CD14-positive monocyte (primary cell): ENCODE results near the gene LCOR. TPM values are rescaled to one million over a fixed set of nuclear protein-coding genes. Genes with fewer than 3 reads are reported as not detected.

Experiments
- DNase-seq, 3 donors: peaks; one replicate each; pipeline ENCODE4 v3.0.0-alpha.2; 2011 to 2022
- H2AFZ ChIP-seq: 2 replicates; pipeline ENCODE4 v1.6.0; 2012; ENCODE audit warnings: mild to moderate bottlenecking, low read depth, low read length, inconsistent platforms; ENCODE audit not compliant: insufficient read depth, poor library complexity, severe bottlenecking
- H3K27ac ChIP-seq, 2 donors: 1 replicate in 1 of 2; 2 replicates in 1 of 2; pipeline ENCODE4 v1.5.1; 2012 to 2013; ENCODE audit warnings: low read length in 2 of 2, control low read depth in 1 of 2, inconsistent platforms in 1 of 2, low read depth in 1 of 2, mild to moderate bottlenecking in 1 of 2
- H3K27me3 ChIP-seq, 2 donors: one replicate each; pipeline versions ENCODE4 v1.6.0 to v1.6.1; 2011 to 2013; ENCODE audit warnings: low read length in 2 of 2; ENCODE audit not compliant: control insufficient read depth in 2 of 2, insufficient read depth in 2 of 2
- H3K36me3 ChIP-seq, 2 donors: replicated peaks in 1 of 2; 1 replicate in 1 of 2; 2 replicates in 1 of 2; pipeline versions ENCODE4 v1.5.1 to v1.6.1; 2012 to 2013; ENCODE audit warnings: low read length in 2 of 2, control low read depth in 1 of 2, inconsistent platforms in 1 of 2, mild to moderate bottlenecking in 1 of 2; ENCODE audit not compliant: insufficient read depth in 2 of 2, control insufficient read depth in 1 of 2
- H3K4me1 ChIP-seq, 2 donors: 1 replicate in 1 of 2; 2 replicates in 1 of 2; pipeline versions ENCODE4 v1.5.1 to v1.6.1; 2012 to 2013; ENCODE audit warnings: low read length in 2 of 2, control low read depth in 1 of 2, inconsistent platforms in 1 of 2, mild to moderate bottlenecking in 1 of 2, moderate library complexity in 1 of 2; ENCODE audit not compliant: insufficient read depth in 2 of 2, control insufficient read depth in 1 of 2
- H3K4me2 ChIP-seq: replicated peaks from 2 replicates; pipeline ENCODE3; 2012; ENCODE audit warnings: low read length, moderate library complexity, mild to moderate bottlenecking; ENCODE audit not compliant: poor library complexity, severe bottlenecking; ENCODE audit errors: extremely low read depth
- H3K4me3 ChIP-seq, 3 experiments: fragments of 200-600 bp in 1 of 3; sonication (generic) in 1 of 3; replicated peaks in 1 of 3; 1 replicate in 2 of 3; 2 replicates in 1 of 3; pipeline ENCODE4 v1.5.1; 2011 to 2013; ENCODE audit warnings: low read length in 3 of 3, mild to moderate bottlenecking in 3 of 3, control low read depth in 2 of 3, low read depth in 2 of 3, inconsistent platforms in 1 of 3, moderate library complexity in 1 of 3
- H3K79me2 ChIP-seq: 2 replicates; pipeline ENCODE4 v1.6.0; 2012; ENCODE audit warnings: mild to moderate bottlenecking, control low read depth, inconsistent platforms, low read length, moderate library complexity; ENCODE audit not compliant: insufficient read depth
- H3K9ac ChIP-seq: 2 replicates; pipeline ENCODE4 v1.6.0; 2017; ENCODE audit warnings: low read length, mild to moderate bottlenecking; ENCODE audit not compliant: insufficient read depth, poor library complexity, severe bottlenecking
- H3K9me3 ChIP-seq, 2 donors: replicated peaks in 1 of 2; 1 replicate in 1 of 2; 2 replicates in 1 of 2; pipeline versions ENCODE4 v1.5.1 to v1.6.1; 2012 to 2013; ENCODE audit warnings: low read length in 2 of 2, control low read depth in 1 of 2; ENCODE audit not compliant: control insufficient read depth in 1 of 2, insufficient read depth in 1 of 2
- H4K20me1 ChIP-seq: 2 replicates; pipeline ENCODE4 v1.6.0; 2012; ENCODE audit warnings: mild to moderate bottlenecking, low read length, control low read depth, moderate library complexity; ENCODE audit not compliant: insufficient read depth
- H3K27ac Mint-ChIP-seq, 7 donors: one replicate each; pipeline ENCODE4 v1.8.0; 2020; ENCODE audit warnings: mild to moderate bottlenecking in 7 of 7, mixed read lengths in 7 of 7, moderate library complexity in 6 of 7, inconsistent platforms in 2 of 7
- H3K27me3 Mint-ChIP-seq, 3 donors: one replicate each; pipeline ENCODE4 v1.8.0; 2021 to 2022; ENCODE audit warnings: low read depth in 3 of 3, mild to moderate bottlenecking in 3 of 3, mixed read lengths in 3 of 3, moderate library complexity in 3 of 3, inconsistent platforms in 1 of 3
- H3K36me3 Mint-ChIP-seq, 2 donors: one replicate each; pipeline ENCODE4 v1.8.0; 2020; ENCODE audit warnings: mixed read lengths in 2 of 2, inconsistent platforms in 1 of 2, mild to moderate bottlenecking in 1 of 2
- H3K4me1 Mint-ChIP-seq: one replicate; pipeline ENCODE4 v1.8.0; 2020; ENCODE audit warnings: mild to moderate bottlenecking, mixed read lengths
- H3K4me3 Mint-ChIP-seq, 2 donors: one replicate each; pipeline ENCODE4 v1.8.0; 2020; ENCODE audit warnings: mild to moderate bottlenecking in 2 of 2, mixed read lengths in 2 of 2, moderate library complexity in 1 of 2
- H3K9me3 Mint-ChIP-seq, 7 donors: one replicate each; pipeline ENCODE4 v1.8.0; 2020 to 2022; ENCODE audit warnings: mixed read lengths in 7 of 7, mild to moderate bottlenecking in 6 of 7, moderate library complexity in 6 of 7, inconsistent platforms in 2 of 7
- CTCF ChIP-seq: fragments of 200-600 bp; IDR thresholded peaks from one replicate; pipeline ENCODE4 v1.8.0; 2022; ENCODE audit warnings: antibody characterized with exemption, mild to moderate bottlenecking
- WGBS: methylation state at CpG from one replicate; pipeline ENCODE4 v1.1.5; 2013; ENCODE audit warnings: missing lambda C conversion rate; ENCODE audit not compliant: insufficient coverage; 5-methylcytosine and 5-hydroxymethylcytosine counted together
- intact Hi-C, 2 donors: fragments of 100-400 bp; cut with micrococcal nuclease; formaldehyde crosslinking; loops; one replicate each; pipeline versions ENCODE4 v1.15.0 to v1.15.1; 2023
- polyA plus RNA-seq, 3 donors: library from polyadenylated mRNA; depleted of rRNA in 1 of 3; unstranded in 2 of 3; stranded (reverse) in 1 of 3; fragments of 300-500 nt in 2 of 3; fragments of >200 nt in 1 of 3; fragmentation: Illumina TruSeq in 2 of 3; gene quantifications; 1 replicate in 2 of 3; 2 replicates in 1 of 3; pipeline ENCODE4 v1.2.3, GENCODE V29; 2012 to 2021

Gene LCOR
- polyA plus RNA-seq, 3 donors = 5.7 to 11.8 (median 10.0) TPM

- peaks cover 41 to 55% of the 10 kb centered on the region in 2 donors for H3K4me1 ChIP-seq
- intact Hi-C loops = loop anchor here (5.0 kb wide), 3 partner anchors 65 to 190 kb away; no protein-coding TSS in a partner anchor
- H3K9me3 ChIP-seq = no peaks in the 10 kb centered on the region
- peak overlapping the region; percentile 76 to 96 (median 90) for H3K27ac Mint-ChIP-seq
- H3K79me2 ChIP-seq = peaks cover 55% of the 10 kb centered on the region
- peak overlapping the region; percentile 62 for H2AFZ ChIP-seq
- H3K27ac ChIP-seq = peak overlapping the region; percentile 70 to 88
- peak overlapping the region; percentile 78 for H3K4me2 ChIP-seq
- no peak for TF ChIP-seq CTCF
- H3K36me3 ChIP-seq = peaks cover 0 to 5% of the 10 kb centered on the region in 2 donors
- under 1% methylated on average over 56 of the region's 72 CpGs for WGBS
- DNase-seq = peak; percentile 78 to 88 (median 86)
- H4K20me1 ChIP-seq = peaks cover 50% of the 10 kb centered on the region
- peak overlapping the region; percentile 87 to 90 for H3K4me3 Mint-ChIP-seq
- H3K9me3 Mint-ChIP-seq = peaks cover 0 to 1% (median 0%) of the 10 kb centered on the region in 7 donors
- H3K4me3 ChIP-seq = peak overlapping the region; percentile 66 to 93 (median 80)
- H3K36me3 Mint-ChIP-seq = peaks cover 0 to 7% of the 10 kb centered on the region in 2 donors
- peaks cover 0 to 2% (median 0%) of the 10 kb centered on the region in 3 donors for H3K27me3 Mint-ChIP-seq
- no peaks in the 10 kb centered on the region for H3K27me3 ChIP-seq
- peaks cover 52% of the 10 kb centered on the region for H3K4me1 Mint-ChIP-seq
- peak overlapping the region; percentile 90 for H3K9ac ChIP-seq
Measured at GRCh38 chr10:96832721-96833219, 672 bp downstream of the LCOR start.

- Histone ChIP-seq H4K20me1 (peaks cover 56% of the 10 kb centered on the region), H3K9me3 (no peaks in the 10 kb centered on the region), H3K4me3 (peak overlapping the region; percentile 66 to 93 (median 80)), H3K4me2 (peak overlapping the region; percentile 78), H2AFZ (peak overlapping the region; percentile 60), H3K79me2 (peaks cover 62% of the 10 kb centered on the region), H3K9ac (peak overlapping the region; percentile 90), H3K27ac (peak overlapping the region; percentile 70 to 88), H3K27me3 (no peaks in the 10 kb centered on the region), H3K4me1 (peaks cover 41 to 55% of the 10 kb centered on the region in 2 donors), H3K36me3 (peaks cover 0 to 5% of the 10 kb centered on the region in 2 donors)
- Mint-ChIP-seq H3K27me3 (no peaks in the 10 kb centered on the region), H3K36me3 (peaks cover 2 to 9% of the 10 kb centered on the region in 2 donors), H3K4me3 (peak overlapping the region; percentile 96 to 97), H3K27ac (peak overlapping the region; percentile 84 to 96 (median 95)), H3K4me1 (peaks cover 57% of the 10 kb centered on the region), H3K9me3 (peaks cover 0 to 1% (median 0%) of the 10 kb centered on the region in 7 donors)
- intact Hi-C loops = loop anchor here (5.0 kb wide), 3 partner anchors 66 to 191 kb away; no protein-coding TSS in a partner anchor
- WGBS = under 1% methylated on average over 33 of the region's 46 CpGs
- TF ChIP-seq CTCF = no peak
- DNase-seq = peak; percentile 19 to 42 (median 34)
Measured at GRCh38 chr10:96833220-96834001, 1.3 kb downstream of the LCOR start.
